H9 (cell line): ENCODE results near the gene KRT86. TPM values are rescaled to one million over a fixed set of nuclear protein-coding genes. Genes with fewer than 3 reads are reported as not detected.
A peak's percentile ranks its signal among the peaks of the same experiment; 100 is the strongest.

Experiments
- DNase-seq: peaks from one replicate; pipeline ENCODE4 v3.0.0-alpha.2; 2017
- H2AFZ ChIP-seq: one replicate; pipeline ENCODE4 v1.6.1; 2013; ENCODE audit warnings: mild to moderate bottlenecking, low read length, control low read depth, moderate library complexity
- H2AK5ac ChIP-seq: 2 replicates; pipeline ENCODE4 v1.6.1; 2013; ENCODE audit warnings: low read length, control low read depth, mixed read lengths; ENCODE audit not compliant: insufficient read length
- H2BK120ac ChIP-seq: one replicate; pipeline ENCODE4 v1.6.1; 2013; ENCODE audit warnings: low read depth, mild to moderate bottlenecking, low read length, control low read depth, inconsistent platforms; ENCODE audit not compliant: poor library complexity, severe bottlenecking
- H2BK12ac ChIP-seq: 2 replicates; pipeline ENCODE4 v1.6.1; 2013; ENCODE audit warnings: low read length, control low read depth, mixed read lengths, low read depth; ENCODE audit not compliant: insufficient read length
- H2BK15ac ChIP-seq: 2 replicates; pipeline ENCODE4 v1.6.1; 2013; ENCODE audit warnings: low read depth, low read length, control low read depth
- H2BK20ac ChIP-seq: one replicate; pipeline ENCODE4 v1.6.1; 2013; ENCODE audit warnings: low read depth, mild to moderate bottlenecking, low read length, control low read depth, inconsistent platforms; ENCODE audit not compliant: poor library complexity, severe bottlenecking
- H2BK5ac ChIP-seq: 2 replicates; pipeline ENCODE4 v1.6.1; 2013; ENCODE audit warnings: low read length, control low read depth, mixed read lengths; ENCODE audit not compliant: insufficient read length
- H3K14ac ChIP-seq: 2 replicates; pipeline ENCODE4 v1.6.1; 2013; ENCODE audit warnings: low read length, control low read depth; ENCODE audit not compliant: insufficient read depth
- H3K18ac ChIP-seq: 2 replicates; pipeline ENCODE4 v1.6.1; 2013; ENCODE audit warnings: low read depth, mild to moderate bottlenecking, mixed read lengths, low read length, control low read depth; ENCODE audit not compliant: insufficient read length
- H3K23ac ChIP-seq: 2 replicates; pipeline ENCODE4 v1.6.1; 2013; ENCODE audit warnings: low read length, control low read depth, mixed read lengths, low read depth; ENCODE audit not compliant: insufficient read length
- H3K23me2 ChIP-seq: 2 replicates; pipeline ENCODE4 v1.6.1; 2013; ENCODE audit warnings: low read depth, mild to moderate bottlenecking, mixed read lengths, low read length, control low read depth; ENCODE audit not compliant: insufficient read length, poor library complexity, severe bottlenecking
- H3K27ac ChIP-seq: 2 replicates; pipeline ENCODE4 v1.5.1; 2013; ENCODE audit warnings: low read length, control low read depth, mixed read lengths, low read depth; ENCODE audit not compliant: insufficient read length
- H3K27me3 ChIP-seq: 2 replicates; pipeline ENCODE4 v1.6.1; 2013; ENCODE audit warnings: low read length, control low read depth, inconsistent platforms; ENCODE audit not compliant: insufficient read depth
- H3K4ac ChIP-seq: 2 replicates; pipeline ENCODE4 v1.6.1; 2013; ENCODE audit warnings: low read depth, mild to moderate bottlenecking, control low read depth, inconsistent platforms, low read length, moderate library complexity
- H3K4me1 ChIP-seq: 2 replicates; pipeline ENCODE4 v1.6.1; 2013; ENCODE audit warnings: low read length, control low read depth, inconsistent platforms; ENCODE audit not compliant: insufficient read depth
- H3K4me2 ChIP-seq: 2 replicates; pipeline ENCODE4 v1.6.1; 2013; ENCODE audit warnings: low read length, control low read depth, mixed read lengths; ENCODE audit not compliant: insufficient read length, insufficient read depth
- H3K56ac ChIP-seq: 2 replicates; pipeline ENCODE4 v1.6.1; 2013; ENCODE audit warnings: low read depth, mild to moderate bottlenecking, mixed read lengths, low read length, control low read depth; ENCODE audit not compliant: insufficient read length
- H3K79me1 ChIP-seq: 2 replicates; pipeline ENCODE4 v1.6.1; 2013; ENCODE audit warnings: low read depth, mild to moderate bottlenecking, moderate library complexity, low read length, control low read depth, inconsistent platforms; ENCODE audit not compliant: insufficient read depth, poor library complexity, severe bottlenecking
- H3K79me2 ChIP-seq: 2 replicates; pipeline ENCODE4 v1.6.1; 2013; ENCODE audit warnings: low read length, control low read depth, inconsistent platforms; ENCODE audit not compliant: insufficient read depth
- H3K9ac ChIP-seq: 2 replicates; pipeline ENCODE4 v1.6.1; 2013; ENCODE audit warnings: low read length, control low read depth, mixed read lengths; ENCODE audit not compliant: insufficient read length; ENCODE audit errors: extremely low read depth
- H3K9me3 ChIP-seq: one replicate; pipeline ENCODE4 v1.6.1; 2013; ENCODE audit warnings: low read depth, low read length, inconsistent platforms; ENCODE audit not compliant: control insufficient read depth
- H3T11ph ChIP-seq: one replicate; pipeline ENCODE4 v1.6.1; 2013; ENCODE audit warnings: mild to moderate bottlenecking, low read length, control low read depth, inconsistent platforms
- H4K20me1 ChIP-seq: one replicate; pipeline ENCODE4 v1.6.1; 2013; ENCODE audit not compliant: control insufficient read depth, insufficient read length, insufficient read depth
- H4K5ac ChIP-seq: 2 replicates; pipeline ENCODE4 v1.6.1; 2013; ENCODE audit warnings: low read depth, mild to moderate bottlenecking, mixed read lengths, low read length, control low read depth; ENCODE audit not compliant: insufficient read length
- H4K8ac ChIP-seq: replicated peaks from 2 replicates; pipeline ENCODE4 v1.6.1; 2013; ENCODE audit warnings: low read length, control low read depth, mixed read lengths, low read depth; ENCODE audit not compliant: insufficient read length
- H4K91ac ChIP-seq: 2 replicates; pipeline ENCODE4 v1.6.1; 2013; ENCODE audit warnings: low read depth, mild to moderate bottlenecking, moderate library complexity, mixed read lengths, low read length, control low read depth; ENCODE audit not compliant: insufficient read length
- H3K27ac Mint-ChIP-seq, 3 experiments: 2 replicates in 2 of 3; 3 replicates in 1 of 3; pipeline ENCODE4 v1.8.0; 2020 to 2021; ENCODE audit warnings: mixed read lengths in 3 of 3, mild to moderate bottlenecking in 1 of 3, moderate library complexity in 1 of 3
- H3K27me3 Mint-ChIP-seq: 2 replicates; pipeline ENCODE4 v1.8.0; 2021; ENCODE audit warnings: low read depth, mild to moderate bottlenecking, moderate library complexity, mixed read lengths
- H3K36me3 Mint-ChIP-seq, 3 experiments: 2 replicates in 2 of 3; 3 replicates in 1 of 3; pipeline ENCODE4 v1.8.0; 2020 to 2021; ENCODE audit warnings: low read depth in 3 of 3, mixed read lengths in 3 of 3; ENCODE audit not compliant: insufficient read depth in 1 of 3
- H3K4me1 Mint-ChIP-seq, 2 experiments: 2 replicates each; pipeline ENCODE4 v1.8.0; 2020; ENCODE audit warnings: mixed read lengths in 2 of 2
- H3K4me3 Mint-ChIP-seq, 2 experiments: 2 replicates in 1 of 2; 3 replicates in 1 of 2; pipeline ENCODE4 v1.8.0; 2020 to 2021; ENCODE audit warnings: mild to moderate bottlenecking in 2 of 2, mixed read lengths in 2 of 2, moderate library complexity in 1 of 2
- H3K9me3 Mint-ChIP-seq, 2 experiments: 2 replicates in 1 of 2; 3 replicates in 1 of 2; pipeline ENCODE4 v1.8.0; 2020; ENCODE audit warnings: mild to moderate bottlenecking in 2 of 2, mixed read lengths in 2 of 2, moderate library complexity in 1 of 2
- CTCF ChIP-seq: fragments of 200-600 bp; sonication (generic); conservative IDR thresholded peaks from 3 replicates; pipeline ENCODE4 v1.8.0; 2021; ENCODE audit warnings: antibody characterized with exemption, mild to moderate bottlenecking
- WGBS: extraction: QIAGEN DNeasy Blood & Tissue Kit; methylation state at CpG from one replicate; pipeline ENCODE4 v1.1.7; 2013; ENCODE audit warnings: missing lambda C conversion rate, low lambda C conversion rate, mixed read lengths; ENCODE audit not compliant: insufficient read length; ENCODE audit errors: extremely low coverage; 5-methylcytosine and 5-hydroxymethylcytosine counted together
- total RNA-seq: library from RNA; stranded (reverse); gene quantifications from 2 replicates; pipeline ENCODE4 v1.2.1, GENCODE V29; 2021

KRT86 gene
- total RNA-seq, 1 experiment from 2014 or later, result not detected

- Histone ChIP-seq H3K56ac (no peak within 1 kb of the TSS), H4K91ac (no peak within 1 kb of the TSS), H3T11ph (no peak within 1 kb of the TSS), H2AK5ac (no peak within 1 kb of the TSS), H3K18ac (peak within 1 kb of the TSS; percentile 21), H2BK120ac (no peak within 1 kb of the TSS), H3K9ac (no peak within 1 kb of the TSS), H3K79me1 (no peaks in the 10 kb centered on the region), H2BK12ac (no peak within 1 kb of the TSS), H3K79me2 (no peaks in the 10 kb centered on the region), H4K8ac (no peak within 1 kb of the TSS), H3K4ac (no peak within 1 kb of the TSS), H3K23ac (no peak within 1 kb of the TSS), H2BK20ac (no peak within 1 kb of the TSS), H3K4me1 (peaks cover 5% of the 10 kb centered on the region; the same call in 1 of the 2 replicates), H3K23me2 (peaks cover 12% of the 10 kb centered on the region), H2BK15ac (no peak within 1 kb of the TSS; the same call in 1 of the 2 replicates), H3K4me2 (peak within 1 kb of the TSS; percentile 58), H4K20me1 (no peaks in the 10 kb centered on the region), H3K27ac (no peak within 1 kb of the TSS), H2AFZ (no peak within 1 kb of the TSS), H4K5ac (no peak within 1 kb of the TSS), H3K27me3 (peaks cover 8% of the 10 kb centered on the region), H3K9me3 (no peaks in the 10 kb centered on the region), H3K14ac (peak within 1 kb of the TSS; percentile 80; the same call in 1 of the 2 replicates), H2BK5ac (no peak within 1 kb of the TSS)
- Mint-ChIP-seq H3K4me3 (peak within 1 kb of the TSS; percentile 59 to 79), H3K36me3 (peaks cover 2 to 17% (median 3%) of the 10 kb centered on the region in 3 experiments; a peak in 4 of 7 replicates), H3K9me3 (no peaks in the 10 kb centered on the region), H3K27me3 (peaks cover 82% of the 10 kb centered on the region), H3K4me1 (peaks cover 53 to 64% of the 10 kb centered on the region in 2 experiments), H3K27ac (peak within 1 kb of the TSS in 2 of 3 experiments; percentile 44 to 80; a peak in 2 of 7 replicates)
- TF ChIP-seq CTCF, result no peak
- DNase-seq, result peak; percentile 69
- WGBS, result no CpG with 5 or more reads among the region's 58 CpGs
These were observed 41.6 kb upstream of the KRT86 start, which contains the start of gene KRT7 for GRCh38 chr12:52232674-52233461. TSS of gene KRT7 (plus strand) at chr12:52233243. CDS start at chr12:52233297, 54 bp downstream.
